ENCODE measurements around the gene CIDEB.

Gene CIDEB

DNA sequence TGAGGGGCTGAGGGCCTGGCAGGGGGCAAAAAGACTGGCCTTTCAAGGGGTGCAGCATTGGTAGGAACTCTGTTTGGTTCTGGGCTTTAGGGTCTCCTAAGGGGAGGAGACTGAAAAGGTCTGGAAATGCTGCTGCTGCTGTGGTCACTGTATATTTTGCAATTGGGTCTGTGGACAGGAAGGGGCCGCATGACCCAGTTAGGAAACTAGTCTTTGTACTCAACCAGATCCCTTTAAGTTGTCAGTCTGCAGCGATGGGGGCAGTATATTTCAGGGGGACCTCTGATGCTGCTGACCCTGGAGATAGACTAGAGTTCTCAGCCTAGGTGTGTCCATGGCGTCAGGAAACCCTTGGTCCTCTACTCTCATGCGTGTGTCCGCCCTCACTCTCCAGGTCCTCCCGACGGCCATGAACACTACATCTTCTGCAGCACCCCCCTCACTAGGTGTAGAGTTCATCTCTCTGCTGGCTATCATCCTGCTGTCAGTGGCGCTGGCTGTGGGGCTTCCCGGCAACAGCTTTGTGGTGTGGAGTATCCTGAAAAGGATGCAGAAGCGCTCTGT lies 7.5 kb upstream of the CIDEB start:
- H3K79me2 ChIP-seq (ENCODE audit: low read length) = no peaks in the 10 kb centered on the region; the same call in 1 of the 2 replicates
- TF ChIP-seq CTCF (IDR thresholded peaks at IDR 0.05; ENCODE audit: low read length) = no peak
- TF ChIP-seq EZH2 (optimal IDR thresholded peaks at IDR 0.05; ENCODE audit: low read depth, low read length) = no peak
- no peak for TF ChIP-seq EZH2phosphoT487 (IDR thresholded peaks at IDR 0.05; ENCODE audit: low read length)
- H3K9me3 ChIP-seq (replicated peaks; ENCODE audit: insufficient read depth, low read length) = no peaks in the 10 kb centered on the region
- H3K4me2 ChIP-seq (ENCODE audit: low read depth, low read length) = no peak overlapping the region
- no peaks in the 10 kb centered on the region; the same call in 1 of the 2 replicates for H3K27me3 ChIP-seq (replicated peaks; ENCODE audit: insufficient read depth, low read length)
- H3K9me2 ChIP-seq (replicated peaks; ENCODE audit: insufficient read depth, low read length) = no peaks in the 10 kb centered on the region
- no peak overlapping the region for H3K4me3 ChIP-seq (ENCODE audit: low read length)
- H3K27ac ChIP-seq (ENCODE audit: low read length) = no peak overlapping the region
- H3K4me1 ChIP-seq (ENCODE audit: low read length) = peaks cover 17% of the 10 kb centered on the region
- peaks cover 2% of the 10 kb centered on the region; the same call in 1 of the 2 replicates for H3F3A ChIP-seq (ENCODE audit: insufficient read depth, low read length)
- H4K20me1 ChIP-seq (ENCODE audit: insufficient read depth, low read length) = no peaks in the 10 kb centered on the region
- no peak for DNase-seq
- no peaks in the 10 kb centered on the region for H3K36me3 ChIP-seq (replicated peaks; ENCODE audit: insufficient read depth, low read length)
- no peak overlapping the region for H2AFZ ChIP-seq (ENCODE audit: low read length)
- no peak overlapping the region for H3K9ac ChIP-seq (ENCODE audit: low read length)

- no peak overlapping the region for H3K27ac ChIP-seq (ENCODE audit: low read length)
- no peak overlapping the region for H2AFZ ChIP-seq (ENCODE audit: low read length)
- H3K27me3 ChIP-seq (replicated peaks; ENCODE audit: insufficient read depth, low read length) = no peaks in the 10 kb centered on the region
- peaks cover 5% of the 10 kb centered on the region; the same call in 1 of the 2 replicates for H3K79me2 ChIP-seq (ENCODE audit: low read length)
- TF ChIP-seq EZH2 (optimal IDR thresholded peaks at IDR 0.05; ENCODE audit: low read depth, low read length) (no peak), CTCF (IDR thresholded peaks at IDR 0.05; ENCODE audit: low read length) (no peak), EZH2phosphoT487 (IDR thresholded peaks at IDR 0.05; ENCODE audit: low read length) (no peak)
- no peaks in the 10 kb centered on the region for H3K9me2 ChIP-seq (replicated peaks; ENCODE audit: insufficient read depth, low read length)
- H4K20me1 ChIP-seq (ENCODE audit: insufficient read depth, low read length) = no peaks in the 10 kb centered on the region
- no peak overlapping the region for H3K9ac ChIP-seq (ENCODE audit: low read length)
- H3K4me1 ChIP-seq (ENCODE audit: low read length) = peaks cover 19% of the 10 kb centered on the region
- H3K36me3 ChIP-seq (replicated peaks; ENCODE audit: insufficient read depth, low read length) = no peaks in the 10 kb centered on the region
- H3K4me3 ChIP-seq (ENCODE audit: low read length) = no peak overlapping the region
- H3K4me2 ChIP-seq (ENCODE audit: low read depth, low read length) = no peak overlapping the region
- H3F3A ChIP-seq (ENCODE audit: insufficient read depth, low read length) = peaks cover 5% of the 10 kb centered on the region; the same call in 1 of the 2 replicates
- DNase-seq = no peak
- no peaks in the 10 kb centered on the region for H3K9me3 ChIP-seq (replicated peaks; ENCODE audit: insufficient read depth, low read length)
Observed at GRCh38 chr14:24314377-24315193, 6.8 kb upstream of the CIDEB start.

GRCh38 chr14:24313913-24314312 lies 6.1 kb upstream of the CIDEB start:
- peaks cover 5% of the 10 kb centered on the region; the same call in 1 of the 2 replicates for H3F3A ChIP-seq (ENCODE audit: insufficient read depth, low read length)
- peaks cover 12% of the 10 kb centered on the region; the same call in 1 of the 2 replicates for H3K79me2 ChIP-seq (ENCODE audit: low read length)
- TF ChIP-seq CTCF (IDR thresholded peaks at IDR 0.05; ENCODE audit: low read length) (no peak), EZH2 (optimal IDR thresholded peaks at IDR 0.05; ENCODE audit: low read depth, low read length) (no peak), EZH2phosphoT487 (IDR thresholded peaks at IDR 0.05; ENCODE audit: low read length) (no peak)
- no peaks in the 10 kb centered on the region for H3K9me3 ChIP-seq (replicated peaks; ENCODE audit: insufficient read depth, low read length)
- no peak overlapping the region for H2AFZ ChIP-seq (ENCODE audit: low read length)
- H3K4me1 ChIP-seq (ENCODE audit: low read length) = peaks cover 24% of the 10 kb centered on the region
- H3K27me3 ChIP-seq (replicated peaks; ENCODE audit: insufficient read depth, low read length) = no peaks in the 10 kb centered on the region
- H3K27ac ChIP-seq (ENCODE audit: low read length) = no peak overlapping the region
- no peak overlapping the region for H3K4me3 ChIP-seq (ENCODE audit: low read length)
- no peaks in the 10 kb centered on the region for H3K36me3 ChIP-seq (replicated peaks; ENCODE audit: insufficient read depth, low read length)
- H3K9me2 ChIP-seq (replicated peaks; ENCODE audit: insufficient read depth, low read length) = no peaks in the 10 kb centered on the region
- H4K20me1 ChIP-seq (ENCODE audit: insufficient read depth, low read length) = no peaks in the 10 kb centered on the region
- H3K4me2 ChIP-seq (ENCODE audit: low read depth, low read length) = no peak overlapping the region
- DNase-seq = no peak
- H3K9ac ChIP-seq (ENCODE audit: low read length) = no peak overlapping the region

Measured in MM.1S (cell line).